Ishikawa (cell line): ENCODE results near the gene CST5.
A peak's percentile ranks its signal among the peaks of the same experiment; 100 is the strongest.

Source experiments
- CEBPB ChIP-seq: IDR thresholded peaks from 2 replicates; pipeline ENCODE4 v1.6.1; 2012
- CREB1 ChIP-seq: IDR thresholded peaks from 2 replicates; pipeline ENCODE4 v1.6.1; 2012; ENCODE audit warnings: low read depth
- EGR1 ChIP-seq: IDR thresholded peaks from 2 replicates; pipeline ENCODE4 v1.6.1; 2012
- EP300 ChIP-seq: IDR thresholded peaks from 2 replicates; pipeline ENCODE4 v1.6.1; 2012; ENCODE audit warnings: borderline replicate concordance
- FOXM1 ChIP-seq: IDR thresholded peaks from 2 replicates; pipeline ENCODE4 v1.6.1; 2012; ENCODE audit warnings: low read depth, borderline replicate concordance
- MAX ChIP-seq: IDR thresholded peaks from 2 replicates; pipeline ENCODE4 v1.6.1; 2012
- NFIC ChIP-seq: IDR thresholded peaks from 2 replicates; pipeline ENCODE4 v1.6.1; 2012
- RAD21 ChIP-seq: IDR thresholded peaks from 2 replicates; pipeline ENCODE4 v1.6.1; 2012; ENCODE audit warnings: low read depth
- REST ChIP-seq: IDR thresholded peaks from 2 replicates; pipeline ENCODE4 v1.6.1; 2012; ENCODE audit warnings: low read depth, mild to moderate bottlenecking
- TAF1 ChIP-seq: IDR thresholded peaks from 2 replicates; pipeline ENCODE4 v1.6.1; 2012; ENCODE audit warnings: low read depth, mild to moderate bottlenecking
- TCF12 ChIP-seq: IDR thresholded peaks from 2 replicates; pipeline ENCODE4 v1.6.1; 2012; ENCODE audit warnings: low read depth
- TEAD4 ChIP-seq: IDR thresholded peaks from 2 replicates; pipeline ENCODE4 v1.6.1; 2012
- USF1 ChIP-seq: IDR thresholded peaks from 2 replicates; pipeline ENCODE4 v1.6.1; 2012
- YY1 ChIP-seq: IDR thresholded peaks from 2 replicates; pipeline ENCODE4 v1.6.1; 2012; ENCODE audit warnings: low read depth
- ZBTB7A ChIP-seq: IDR thresholded peaks from 2 replicates; pipeline ENCODE4 v1.6.1; 2012; ENCODE audit warnings: low read depth

Gene CST5

GRCh38 chr20:23907579-23907978 is 28.0 kb upstream of the CST5 start:
- TF ChIP-seq FOXM1: no peak
- TF ChIP-seq ZBTB7A: no peak
- no peak for TF ChIP-seq MAX
- TF ChIP-seq NFIC: no peak
- TF ChIP-seq TAF1: no peak
- TF ChIP-seq YY1: no peak
- no peak for TF ChIP-seq TEAD4
- no peak for TF ChIP-seq EGR1
- no peak for TF ChIP-seq TCF12
- TF ChIP-seq REST: no peak
- no peak for TF ChIP-seq EP300
- TF ChIP-seq CEBPB: no peak

- TF ChIP-seq NFIC (no peak), RAD21 (peak; percentile 81)
Observed at GRCh38 chr20:23889775-23890187, 10.2 kb upstream of the CST5 start.

GRCh38 chr20:23887856-23888255 is 8.3 kb upstream of the CST5 start:
- TF ChIP-seq FOXM1 (no peak), EP300 (no peak), REST (no peak), USF1 (no peak), CEBPB (no peak), NFIC (no peak), TAF1 (no peak), CREB1 (no peak), ZBTB7A (no peak)

- TF ChIP-seq ZBTB7A (no peak), CREB1 (no peak), EGR1 (no peak)
Observed at GRCh38 chr20:23884771-23885162, 5.2 kb upstream of the CST5 start.

- TF ChIP-seq CEBPB (no peak), USF1 (no peak), TEAD4 (no peak), NFIC (no peak), REST (no peak), MAX (no peak), EGR1 (no peak), TCF12 (no peak), ZBTB7A (no peak), FOXM1 (no peak), EP300 (no peak)
Observed at GRCh38 chr20:23884136-23884770, 4.7 kb upstream of the CST5 start.
